CD4-positive, alpha-beta T cell treated with Interleukin-15 for 1 hour (primary cell): Measurements from ENCODE around the gene ZCCHC4.
"Not testable (repeated sequence)": the region's sequence is repeated elsewhere in the genome, so short reads cannot be mapped to it uniquely, and the experiment has no call there.

Experiments
- DNase-seq: peaks from one replicate; pipeline ENCODE4 v3.0.0-alpha.2; 2020

ZCCHC4 gene

GRCh38 chr4:25328463-25328862, 15.9 kb downstream of the ZCCHC4 start:
- DNase-seq = not testable (repeated sequence)

GRCh38 chr4:25330335-25330734, 17.8 kb downstream of the ZCCHC4 start:
- no peak for DNase-seq

- no peak for DNase-seq
Observed at GRCh38 chr4:25330905-25331808, 18.6 kb downstream of the ZCCHC4 start.

GRCh38 chr4:25343671-25344070, 31.1 kb downstream of the ZCCHC4 start:
- DNase-seq = no peak

GRCh38 chr4:25345744-25346143, 33.2 kb downstream of the ZCCHC4 start:
- no peak for DNase-seq

- DNase-seq = no peak
Observed at GRCh38 chr4:25346913-25347312, 34.3 kb downstream of the ZCCHC4 start.

- no peak for DNase-seq
Observed at GRCh38 chr4:25347473-25347872, 34.9 kb downstream of the ZCCHC4 start.

- DNase-seq = no peak
Observed at GRCh38 chr4:25347971-25348370, 35.4 kb downstream of the ZCCHC4 start.

GRCh38 chr4:25350561-25350960, 38.0 kb downstream of the ZCCHC4 start:
- DNase-seq = no peak

- no peak for DNase-seq
Observed at GRCh38 chr4:25351777-25352416, 39.3 kb downstream of the ZCCHC4 start.

- no peak for DNase-seq
Observed at GRCh38 chr4:25356068-25356467, 43.5 kb downstream of the ZCCHC4 start.

- no peak for DNase-seq
Observed at GRCh38 chr4:25358515-25359275, 46.1 kb downstream of the ZCCHC4 start.

- DNase-seq = no peak
Observed at GRCh38 chr4:25361253-25361652, 48.7 kb downstream of the ZCCHC4 start.

GRCh38 chr4:25367004-25367621, 54.5 kb downstream of the ZCCHC4 start:
- DNase-seq = no peak

GRCh38 chr4:25367877-25368276, 55.3 kb downstream of the ZCCHC4 start:
- DNase-seq = no peak

GRCh38 chr4:25368315-25368714, 55.7 kb downstream of the ZCCHC4 start:
- no peak for DNase-seq

- DNase-seq = no peak
Observed at GRCh38 chr4:25370242-25370641, 57.7 kb downstream of the ZCCHC4 start.

- not testable (repeated sequence) for DNase-seq
Observed at GRCh38 chr4:25372549-25372948, 60.0 kb downstream of the ZCCHC4 start.

GRCh38 chr4:25376754-25377571, 64.4 kb downstream of the ZCCHC4 start, which contains the start of gene ANAPC4:
Gene ANAPC4, plus strand, starts transcription at chr4:25377263. Its CDS starts 165 bp downstream, at chr4:25377428.
- peak; percentile 96 for DNase-seq

GRCh38 chr4:25377572-25378436, 65.2 kb downstream of the ZCCHC4 start:
- no peak for DNase-seq

GRCh38 chr4:25378437-25378743, 65.8 kb downstream of the ZCCHC4 start:
- DNase-seq = no peak
